ENCODE results near the gene DNAJC17. TPM values are rescaled to one million over a fixed set of nuclear protein-coding genes. Genes with fewer than 3 reads are reported as not detected.

Gene DNAJC17
- total and polyA plus RNA-seq, 2 of the 13 experiments (the other 11 are each of a cell fraction or from before 2014, with no cell fraction given), result 22.2 to 26.5 TPM

GRCh38 chr15:40807028-40807887, at the start of gene DNAJC17, which contains the start of gene ZFYVE19 (continued):
- TF ChIP-seq ZNF780A (CRISPR knock-in tag; IDR thresholded peaks at IDR 0.05) (no peak; the same call in 1 of the 2 replicates), ZNF816 (CRISPR knock-in tag; IDR thresholded peaks at IDR 0.05; ENCODE audit: borderline replicate concordance) (no peak), ZKSCAN8 (CRISPR knock-in tag; IDR thresholded peaks at IDR 0.05; ENCODE audit: borderline replicate concordance) (no peak; the same call in 1 of the 2 replicates), ZNF441 (CRISPR knock-in tag; IDR thresholded peaks at IDR 0.05; ENCODE audit: borderline replicate concordance) (peak; percentile 39; the same call in 1 of the 2 replicates), NFE2L2 (IDR thresholded peaks at IDR 0.05; ENCODE audit: low read length) (no peak), ZNF224 (CRISPR knock-in tag; IDR thresholded peaks at IDR 0.05) (0 out of 2 replicates have a peak, but pooled peaks have one; percentile 55), BRF2 (CRISPR knock-in tag; IDR thresholded peaks at IDR 0.05) (0 out of 2 replicates have a peak, but pooled peaks have one; percentile 42), ZNF512B (CRISPR knock-in tag; IDR thresholded peaks at IDR 0.05; ENCODE audit: borderline replicate concordance) (no peak), ZNF605 (CRISPR knock-in tag; IDR thresholded peaks at IDR 0.05) (peak; percentile 44), HNF1B (CRISPR knock-in tag; IDR thresholded peaks at IDR 0.05) (peak; percentile 59; the same call in 1 of the 2 replicates), JARID2 (CRISPR knock-in tag; IDR thresholded peaks at IDR 0.05; ENCODE audit: insufficient replicate concordance) (no peak), ARNT (IDR thresholded peaks at IDR 0.05) (no peak), SRSF9 (IDR thresholded peaks at IDR 0.05; ENCODE audit: borderline replicate concordance, insufficient read depth, low read depth, low read length, poor library complexity, severe bottlenecking) (no peak), PPARG (CRISPR knock-in tag; conservative IDR thresholded peaks at IDR 0.05) (0 out of 2 replicates have a peak, but pooled peaks have one; percentile 9), IKZF5 (CRISPR knock-in tag; IDR thresholded peaks at IDR 0.05) (peak; percentile 58; the same call in 1 of the 2 replicates), ZNF674 (CRISPR knock-in tag; IDR thresholded peaks at IDR 0.05; ENCODE audit: low read depth) (no peak), ZFX (CRISPR knock-in tag; IDR thresholded peaks at IDR 0.05; ENCODE audit: low read depth) (peak; percentile 99), ELF4 (CRISPR knock-in tag; IDR thresholded peaks at IDR 0.05; ENCODE audit: borderline replicate concordance) (no peak), ZNF772 (CRISPR knock-in tag; IDR thresholded peaks at IDR 0.05) (no peak; the same call in 1 of the 2 replicates)
- TF ChIP-seq, protein P1, sequence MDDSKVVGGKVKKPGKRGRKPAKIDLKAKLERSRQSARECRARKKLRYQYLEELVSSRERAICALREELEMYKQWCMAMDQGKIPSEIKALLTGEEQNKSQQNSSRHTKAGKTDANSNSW (CRISPR knock-in tag; IDR thresholded peaks at IDR 0.05; ENCODE audit: borderline replicate concordance), result no peak

Data from HepG2 (cell line).